Tongue (tissue), 2 donors: Measurements from ENCODE around the gene OBI1. TPM values are rescaled to one million over a fixed set of nuclear protein-coding genes. Genes with fewer than 3 reads are reported as not detected.
A peak's percentile ranks its signal among the peaks of the same experiment; 100 is the strongest.

Experiments used
- DNase-seq: peaks from one replicate; pipeline ENCODE4 v3.0.0-alpha.2; 2015
- total RNA-seq: library from RNA; depleted of rRNA; stranded (reverse); fragments of >200 nt; gene quantifications from one replicate; pipeline ENCODE4 v1.2.3, GENCODE V29; 2014

OBI1 gene
- total RNA-seq, 1 donor from 2014 or later: 17.7 TPM

GRCh38 chr13:78587395-78587794 lies 71.6 kb downstream of the OBI1 start:
- peak; percentile 1 for DNase-seq

- DNase-seq: peak; percentile 7
These were observed 72.2 kb downstream of the OBI1 start for GRCh38 chr13:78586706-78587105.

GRCh38 chr13:78576261-78576660 lies 82.7 kb downstream of the OBI1 start:
- DNase-seq: no peak

- no peak for DNase-seq
These were observed 86.5 kb downstream of the OBI1 start for GRCh38 chr13:78572459-78572858.

- DNase-seq: no peak
These were observed 89.9 kb downstream of the OBI1 start for GRCh38 chr13:78569029-78569428.

GRCh38 chr13:78566631-78567030 lies 92.3 kb downstream of the OBI1 start:
- DNase-seq: no peak

Other genes starting within 250 kb of the OBI1 start
- 0.92 TPM for gene POU4F1, start 55.6 kb downstream of the OBI1 start, total RNA-seq